ENCODE results near the gene CDK5RAP1. TPM values are rescaled to one million over a fixed set of nuclear protein-coding genes. Genes with fewer than 3 reads are reported as not detected.
"Not testable (repeated sequence)": the region's sequence is repeated elsewhere in the genome, so short reads cannot be mapped to it uniquely, and the experiment has no call there.

CDK5RAP1 gene
- total and polyA plus RNA-seq, 2 of the 4 experiments (the other 2 are of a cell fraction): 23.9 to 28.1 TPM

DNA sequence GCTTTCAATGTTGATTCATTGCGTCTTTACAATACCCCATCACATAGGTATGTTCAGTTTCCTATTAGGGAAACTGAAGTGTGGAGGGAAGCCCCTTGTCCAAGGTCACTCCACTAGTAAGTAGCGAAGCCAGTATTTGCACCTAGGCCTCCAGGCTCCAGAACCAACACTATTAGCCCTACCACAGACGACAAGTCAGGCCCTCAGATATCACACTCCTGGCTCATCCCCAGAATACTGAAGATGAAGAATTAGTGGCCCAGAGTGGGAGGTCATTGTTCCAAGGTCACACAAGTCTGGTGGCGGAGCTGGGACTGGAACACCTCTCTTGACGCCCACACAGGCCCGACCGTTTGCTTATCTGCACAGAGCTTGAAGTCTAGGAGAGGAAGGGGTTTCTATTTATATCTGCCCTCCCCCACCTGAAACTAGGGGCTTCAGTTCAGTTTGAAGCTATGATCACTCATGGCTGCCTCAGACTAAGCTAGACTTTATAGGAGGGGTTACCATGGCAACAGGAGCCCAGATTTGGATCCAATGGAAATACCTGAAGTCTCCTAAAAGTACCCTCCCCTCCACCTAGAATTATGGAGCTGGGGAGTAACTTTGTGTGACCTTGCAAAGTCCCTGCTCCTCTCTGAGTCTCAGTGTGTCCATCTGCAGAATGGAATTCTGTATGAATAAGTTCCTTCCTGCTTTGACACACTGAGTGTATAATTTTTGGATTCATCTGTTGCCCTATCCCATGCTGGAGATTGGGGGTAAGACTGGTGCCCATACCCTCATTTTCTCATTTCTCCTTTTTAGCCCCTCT is 40.0 kb upstream of the CDK5RAP1 start (continued):
- TF ChIP-seq MAFK (IDR thresholded peaks at IDR 0.05; ENCODE audit: low read depth, low read length): no peak

DNA sequence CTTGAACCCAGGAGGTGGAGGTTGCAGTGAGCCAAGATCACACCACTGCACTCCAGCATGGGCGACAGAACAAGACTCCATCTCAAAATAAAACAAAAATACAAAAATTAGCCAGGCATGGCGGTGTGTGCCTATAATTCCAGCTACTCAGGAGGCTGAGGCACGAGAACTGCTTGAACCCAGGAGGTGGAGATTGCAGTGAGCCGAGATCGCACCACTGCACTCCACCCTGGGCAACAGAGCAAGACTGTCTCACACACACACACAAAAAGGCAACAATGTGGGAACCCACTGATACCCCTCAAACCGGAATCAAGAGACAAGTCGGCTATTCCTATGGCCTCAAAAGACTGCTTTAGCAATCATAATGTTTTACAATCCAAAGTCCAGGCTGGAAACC is 39.2 kb upstream of the CDK5RAP1 start:
- H3K23ac ChIP-seq (ENCODE audit: low read depth, low read length); H3K27ac ChIP-seq (ENCODE audit: insufficient read depth, low read length); POLR2A ChIA-PET (ENCODE audit: unreplicated experiment); H2AFZ ChIP-seq (replicated peaks; ENCODE audit: low read length, poor library complexity); H2BK15ac ChIP-seq (ENCODE audit: low read depth, low read length); H3K36me3 ChIP-seq (ENCODE audit: control insufficient read depth, insufficient read depth, low read length); DNase-seq; H3K56ac ChIP-seq (ENCODE audit: extremely low read depth, insufficient read depth, low read length); H2BK20ac ChIP-seq (ENCODE audit: low read depth, low read length); H2AK9ac ChIP-seq (replicated peaks; ENCODE audit: low read depth, low read length, poor library complexity); H3K9ac ChIP-seq (ENCODE audit: low read depth, low read length); H4K20me1 ChIP-seq (ENCODE audit: insufficient read depth, low read length); H3K9me3 ChIP-seq (ENCODE audit: control insufficient read depth, insufficient read depth, low read length); in situ Hi-C loops (cut with MboI; ENCODE audit: low sequenced_read_pairs); H3K9me1 ChIP-seq (ENCODE audit: insufficient read depth, low read length); CTCF ChIA-PET; H3K18ac ChIP-seq (ENCODE audit: low read depth, low read length); H3K27me3 ChIP-seq (ENCODE audit: control insufficient read depth, insufficient read depth, low read length); H2BK5ac ChIP-seq (ENCODE audit: low read depth, low read length, poor library complexity, severe bottlenecking); H3K4me2 ChIP-seq (ENCODE audit: low read depth, low read length); H3K4me1 ChIP-seq (ENCODE audit: control insufficient read depth, insufficient read depth, low read length); H4K5ac ChIP-seq (ENCODE audit: low read depth, low read length); H4K91ac ChIP-seq (ENCODE audit: insufficient read depth, low read depth, low read length); intact Hi-C loops (cut with micrococcal nuclease); BruUV-seq (replicated peaks); H3K4me3 ChIP-seq (ENCODE audit: insufficient read depth, low read depth, low read length); H2BK120ac ChIP-seq (ENCODE audit: low read depth, low read length); H3K4ac ChIP-seq (ENCODE audit: low read depth, low read length); H2AK5ac ChIP-seq (ENCODE audit: low read depth, low read length); ATAC-seq (ENCODE audit: low read depth); dilution Hi-C loops (cut with HindIII; ENCODE audit: low sequenced_read_pairs, unreplicated experiment); H4K8ac ChIP-seq (ENCODE audit: low read depth in 2 of 2, low read length in 2 of 2); H3K14ac ChIP-seq (replicated peaks; ENCODE audit: low read depth, low read length): not testable (repeated sequence)
- peaks cover 4 to 22% of the 10 kb centered on the region in 2 experiments; a peak in 2 of 4 replicates for H3K79me1 ChIP-seq (ENCODE audit: low read depth in 1 of 2, low read length in 2 of 2)
- 100% methylated on average over 1 of the region's 7 CpGs; no CpG with 5 or more reads in 1 of the 2 experiments for WGBS, 2 experiments (ENCODE audit: extremely low coverage in 2 of 2, insufficient read length in 1 of 2)

Measured in IMR-90 (cell line).